GM23248 (cell line): ENCODE measurements around the gene FGF4.

Experiments used
- EZH2 ChIP-seq: fragments of 200-600 bp; sonication (generic); IDR thresholded peaks from 2 replicates; pipeline ENCODE4 v1.6.1; 2018; ENCODE audit warnings: antibody characterized with exemption, mild to moderate bottlenecking; ENCODE audit not compliant: insufficient read depth, poor library complexity, severe bottlenecking
- EZH2phosphoT487 ChIP-seq: fragments of 200-600 bp; sonication (generic); IDR thresholded peaks from 2 replicates; pipeline ENCODE4 v1.6.1; 2018; ENCODE audit warnings: antibody characterized with exemption, moderate library complexity, mild to moderate bottlenecking, low read depth; ENCODE audit not compliant: insufficient read depth

- no peak for TF ChIP-seq EZH2phosphoT487
- TF ChIP-seq EZH2: no peak
These were observed 41.5 kb upstream of the FGF4 start for GRCh38 chr11:69816671-69817070.
